HG02852 (cell line): ENCODE data around the gene COLEC11.
"Not testable (repeated sequence)": the region's sequence is repeated elsewhere in the genome, so short reads cannot be mapped to it uniquely, and the experiment has no call there.

Source experiments
- ATAC-seq: cut with Tn5 transposase; IDR thresholded peaks from one replicate; pipeline ENCODE4 v1.9.1; 2021; ENCODE audit warnings: mild to moderate bottlenecking, moderate library complexity; ENCODE audit not compliant: unreplicated experiment

COLEC11 gene

DNA sequence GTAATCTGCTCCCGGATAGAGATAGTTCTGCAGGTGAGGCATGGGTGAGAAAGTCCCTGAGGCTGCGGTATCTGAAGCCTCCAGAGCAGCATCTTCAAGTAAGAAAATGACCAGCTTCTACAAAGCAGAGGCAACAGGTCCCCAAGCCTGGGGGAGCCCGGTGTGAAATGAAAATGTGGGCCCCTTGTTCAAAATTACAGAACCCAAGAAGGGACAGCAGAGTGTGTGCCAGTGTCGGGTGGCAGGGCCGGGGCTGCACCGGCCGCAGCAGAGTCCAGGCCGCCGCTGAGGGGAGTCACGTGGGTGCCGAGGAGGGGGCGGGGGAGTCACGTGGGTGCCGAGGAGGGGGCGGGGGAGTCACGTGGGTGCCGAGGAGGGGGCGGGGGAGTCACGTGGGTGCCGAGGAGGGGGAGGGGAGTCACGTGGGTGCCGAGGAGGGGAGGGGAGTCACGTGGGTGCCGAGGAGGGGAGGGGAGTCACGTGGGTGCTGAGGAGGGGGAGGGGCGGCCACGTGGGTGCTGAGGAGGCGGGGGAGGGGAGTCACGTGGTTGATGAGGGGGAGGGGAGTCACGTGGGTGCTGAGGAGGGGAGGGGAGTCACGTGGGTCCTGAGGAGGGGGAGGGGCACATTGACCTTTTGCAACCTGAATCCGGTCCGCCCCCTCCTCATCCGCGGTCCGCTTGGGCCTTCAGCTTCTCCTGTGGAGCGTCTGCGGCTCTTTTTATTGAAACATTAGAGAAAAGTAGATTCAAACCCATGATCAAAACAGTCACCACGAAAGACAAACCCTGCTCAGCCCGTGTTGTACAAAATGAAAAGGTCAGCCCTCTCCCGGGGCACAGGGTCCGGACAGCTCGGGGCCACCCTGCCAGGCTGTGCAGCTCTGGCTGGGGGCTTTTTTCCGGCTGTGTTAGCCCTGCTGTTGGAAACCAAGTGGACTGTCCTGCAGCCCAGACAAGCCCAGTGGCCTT lies 10.4 kb downstream of the COLEC11 start:
- ATAC-seq = no peak

DNA sequence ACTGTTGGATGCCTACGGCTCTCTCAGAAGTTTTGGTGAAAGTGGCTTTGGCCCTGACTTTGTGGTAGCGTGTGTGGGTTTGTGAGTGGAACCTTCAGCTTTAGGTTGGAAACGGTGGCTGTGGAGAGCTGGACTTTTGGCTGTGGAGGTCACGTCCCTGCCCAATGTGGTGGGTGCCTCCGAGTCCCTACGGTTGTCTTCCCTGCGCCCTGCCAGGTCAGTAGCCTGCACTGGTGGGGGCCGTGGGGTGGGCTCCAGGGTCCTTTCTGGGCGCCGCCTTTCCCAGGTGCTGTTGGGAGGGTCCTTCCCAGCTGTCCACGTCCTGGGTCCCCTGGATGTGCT lies 11.1 kb downstream of the COLEC11 start:
- ATAC-seq = no peak

DNA sequence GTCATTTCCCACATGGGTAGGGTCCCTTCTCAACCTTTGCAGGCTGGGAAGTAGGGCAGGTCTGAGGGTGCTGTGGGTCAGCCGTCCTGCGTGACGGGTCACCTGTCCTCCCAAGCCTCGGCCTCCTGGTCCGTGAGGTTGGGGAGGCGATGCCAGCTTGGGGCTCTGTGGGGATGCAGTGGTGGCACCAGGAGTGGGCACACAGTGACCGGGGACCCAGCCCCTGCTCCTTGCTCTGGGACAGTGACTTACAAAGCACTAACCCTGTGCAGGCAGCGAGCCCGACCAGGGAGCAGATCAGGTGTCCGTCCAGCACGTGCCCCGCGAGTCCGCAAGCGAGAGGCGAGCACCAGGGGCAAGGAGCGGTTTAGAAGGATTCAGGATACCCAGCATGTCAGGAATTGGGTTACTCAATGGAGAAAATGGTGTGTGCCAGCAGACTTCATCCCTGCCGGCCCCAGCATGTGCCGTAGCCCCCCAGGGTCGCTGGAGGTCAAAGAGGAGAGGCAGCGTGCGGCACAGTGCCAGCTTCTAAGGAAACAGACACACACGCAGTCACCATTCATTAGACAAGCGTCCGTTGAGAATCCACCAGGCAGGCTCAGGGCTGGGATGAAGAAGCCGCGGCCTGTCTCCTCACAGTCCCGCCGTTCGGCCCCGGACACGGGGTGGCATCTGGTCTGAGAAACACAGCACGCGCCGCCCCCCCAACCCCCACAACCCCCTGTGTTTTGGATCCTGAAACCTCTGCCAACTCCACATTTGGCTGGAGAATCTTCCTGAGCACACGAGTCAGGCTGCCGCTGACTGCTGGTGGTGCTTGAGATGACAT lies 11.7 kb downstream of the COLEC11 start:
- ATAC-seq = no peak

DNA sequence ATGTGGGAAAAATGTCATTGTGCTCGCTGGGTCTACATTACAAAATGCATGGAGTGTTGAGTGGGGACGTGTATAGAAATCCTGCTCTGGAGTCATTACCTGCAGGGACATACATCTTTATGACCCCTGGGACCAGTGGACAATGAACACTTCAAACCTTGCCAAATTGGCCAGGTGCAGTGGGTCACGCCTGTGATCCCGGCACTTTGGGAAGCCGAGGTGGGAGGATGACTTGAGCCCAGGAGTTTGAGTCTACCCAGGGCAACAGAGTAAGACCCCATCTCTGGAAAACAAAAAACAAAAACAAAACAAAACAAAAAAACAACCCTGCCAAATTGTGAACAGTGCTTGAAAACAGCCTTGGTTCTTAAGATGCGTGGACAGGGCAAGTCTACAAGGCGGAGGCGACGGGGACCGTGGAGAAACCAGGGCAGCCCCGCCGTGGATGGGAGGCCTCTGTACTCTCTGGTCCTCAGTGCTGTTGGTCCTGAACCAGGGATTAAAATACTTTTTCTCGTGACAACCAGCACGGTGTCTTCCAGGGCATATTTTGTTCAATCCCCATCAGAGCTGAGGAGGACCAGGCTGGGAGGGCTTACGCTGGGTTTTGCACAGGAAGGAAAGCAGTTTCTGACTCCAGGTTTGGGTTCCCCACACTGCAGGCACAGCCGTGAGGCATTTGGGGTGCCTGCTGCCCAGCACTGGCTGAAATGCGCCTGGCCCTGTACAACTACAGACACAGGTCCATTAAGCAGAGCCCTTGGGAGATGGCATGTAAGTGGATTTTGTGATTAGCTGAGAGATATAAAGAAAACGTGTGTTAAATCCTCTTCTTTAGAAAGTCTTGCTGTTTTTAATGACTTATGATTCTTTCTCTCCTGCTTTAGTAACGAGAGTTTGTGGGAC lies 13.7 kb downstream of the COLEC11 start:
- ATAC-seq = peak; percentile 22

DNA sequence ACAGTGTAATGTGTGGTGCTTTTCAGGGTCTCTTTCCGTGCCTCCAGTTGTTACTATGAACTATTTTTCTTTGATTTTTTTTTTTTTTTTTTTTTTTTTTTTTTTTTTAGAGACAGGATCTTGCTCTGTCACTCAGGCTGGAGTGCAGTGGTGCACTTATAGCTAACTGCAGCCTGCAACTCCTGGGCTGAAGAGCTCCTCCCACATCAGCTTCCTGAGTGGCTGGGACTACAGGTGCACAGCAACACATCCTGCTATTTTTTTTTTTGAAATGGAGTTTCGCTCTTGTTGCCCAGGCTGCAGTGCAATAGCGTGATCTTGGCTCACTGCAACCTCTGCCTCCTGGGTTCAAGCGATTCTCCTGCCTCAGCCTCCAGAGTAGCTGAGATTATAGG lies 14.4 kb downstream of the COLEC11 start:
- peak; percentile 70 for ATAC-seq

- ATAC-seq = no peak
Observed at GRCh38 chr2:3610415-3610814, 15.5 kb downstream of the COLEC11 start.

GRCh38 chr2:3610881-3611505 lies 16.1 kb downstream of the COLEC11 start:
- no peak for ATAC-seq

DNA sequence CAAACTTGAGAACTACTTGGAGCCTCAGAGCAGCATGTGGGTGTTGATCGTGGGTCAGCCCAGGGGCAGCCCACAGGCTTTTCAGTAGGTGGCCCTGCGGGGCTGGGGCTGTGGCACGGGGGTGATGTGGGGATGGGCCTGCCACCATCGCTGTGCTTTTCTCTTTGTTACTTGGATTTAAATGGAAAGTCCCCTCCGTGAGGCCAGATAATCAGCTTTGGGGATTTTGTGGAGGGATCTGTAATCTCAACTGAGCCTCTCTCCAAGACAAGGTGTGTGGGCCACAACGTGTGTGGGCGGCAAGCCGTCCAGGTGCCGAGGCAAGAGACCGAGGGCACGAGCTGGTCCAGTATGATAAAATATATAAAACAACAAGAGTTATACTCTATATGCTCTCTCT lies 16.7 kb downstream of the COLEC11 start:
- ATAC-seq = no peak

GRCh38 chr2:3612639-3613523 lies 18.0 kb downstream of the COLEC11 start:
- no peak for ATAC-seq

- ATAC-seq = no peak
Observed at GRCh38 chr2:3613524-3613905, 18.6 kb downstream of the COLEC11 start.

- ATAC-seq = not testable (repeated sequence)
Observed at GRCh38 chr2:3614743-3615142, 19.8 kb downstream of the COLEC11 start.

- not testable (repeated sequence) for ATAC-seq
Observed at GRCh38 chr2:3615541-3616200, 20.8 kb downstream of the COLEC11 start.

DNA sequence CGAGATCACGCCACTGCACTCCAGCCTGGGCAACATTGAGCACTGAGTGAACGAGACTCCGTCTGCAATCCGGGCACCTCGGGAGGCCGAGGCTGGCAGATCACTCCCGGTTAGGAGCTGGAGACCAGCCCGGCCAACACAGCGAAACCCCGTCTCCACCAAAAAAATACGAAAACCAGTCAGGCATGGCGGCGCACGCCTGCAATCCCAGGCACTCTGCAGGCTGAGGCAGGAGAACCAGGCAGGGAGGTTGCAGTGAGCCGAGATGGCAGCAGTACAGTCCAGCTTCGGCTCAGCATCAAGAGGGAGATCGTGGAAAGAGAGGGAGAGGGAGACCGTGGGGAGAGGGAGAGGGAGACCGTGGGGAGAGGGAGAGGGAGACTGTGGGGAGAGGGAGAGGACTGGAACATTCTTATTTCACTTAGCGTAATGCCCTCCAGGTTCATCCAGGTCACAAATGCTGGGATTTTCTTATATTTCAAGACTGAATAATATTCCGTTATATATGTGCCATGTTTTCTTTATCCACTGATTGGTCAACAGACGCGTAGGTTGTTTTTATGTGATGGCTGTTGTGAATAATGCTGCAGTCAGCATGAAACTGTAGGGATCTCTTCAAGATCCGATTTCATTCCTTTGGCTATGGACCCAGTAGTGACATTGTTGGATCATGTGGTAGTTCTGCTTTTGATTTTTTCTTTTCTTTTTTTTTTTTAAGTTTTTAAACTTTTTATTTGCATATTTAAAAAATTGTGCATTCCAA lies 21.7 kb downstream of the COLEC11 start:
- ATAC-seq = not testable (repeated sequence)

GRCh38 chr2:3617198-3617890 lies 22.4 kb downstream of the COLEC11 start:
- no peak for ATAC-seq

- no peak for ATAC-seq
Observed at GRCh38 chr2:3618367-3618766, 23.5 kb downstream of the COLEC11 start.

- no peak for ATAC-seq
Observed at GRCh38 chr2:3619033-3619432, 24.1 kb downstream of the COLEC11 start.

DNA sequence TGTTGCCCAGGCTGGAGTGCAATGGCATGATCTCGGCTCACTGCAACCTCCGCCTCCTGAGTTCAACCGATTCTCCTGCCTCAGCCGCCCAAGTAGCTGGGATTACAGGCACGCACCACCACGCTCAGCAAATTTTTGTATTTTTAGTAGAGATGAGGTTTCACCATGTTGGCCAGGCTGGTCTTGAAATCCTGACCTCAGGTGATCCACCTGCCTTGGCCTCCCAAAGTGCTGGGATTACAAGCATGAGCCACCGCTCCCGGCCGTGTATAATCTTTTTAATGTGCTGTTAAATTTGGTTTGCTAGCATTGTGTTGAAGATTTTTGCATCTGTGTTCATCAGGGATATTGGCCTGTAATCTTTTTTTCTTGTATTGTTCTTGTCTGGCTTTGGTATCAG lies 24.7 kb downstream of the COLEC11 start:
- not testable (repeated sequence) for ATAC-seq

DNA sequence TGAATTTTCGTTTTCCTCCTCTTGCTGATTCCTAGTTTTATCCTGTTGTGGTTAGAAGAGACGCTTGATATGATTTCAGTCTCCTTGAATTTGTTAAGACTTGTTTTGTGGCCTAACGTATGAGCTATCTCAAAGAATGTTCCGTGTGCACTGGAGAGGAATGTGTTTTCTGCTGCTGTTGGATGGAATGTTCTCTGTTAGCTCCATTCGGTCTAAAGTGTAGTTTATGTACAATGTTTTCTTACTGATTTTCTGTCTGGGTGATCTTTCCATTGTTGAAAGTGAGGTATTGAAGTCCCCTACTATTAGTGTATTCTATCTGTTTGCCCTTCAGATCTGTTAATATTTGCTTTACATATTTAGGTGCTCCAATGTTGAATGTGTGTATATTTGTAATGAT lies 25.9 kb downstream of the COLEC11 start:
- no peak for ATAC-seq
